Subcutaneous adipose tissue (tissue), 4 donors: ENCODE data around the gene CREB3L2. TPM values are rescaled to one million over a fixed set of nuclear protein-coding genes. Genes with fewer than 3 reads are reported as not detected.

ENCODE experiments used
- CTCF ChIP-seq: fragments of 450-650 bp; IDR thresholded peaks from one replicate; pipeline ENCODE4 v1.5.1; 2016; ENCODE audit warnings: low read depth, mild to moderate bottlenecking, control low read depth, antibody characterized with exemption, moderate library complexity
- total RNA-seq, 4 donors: library from RNA; depleted of rRNA; stranded (reverse); fragments of >200 nt; gene quantifications; one replicate each; pipeline ENCODE4 v1.1.0, GENCODE V29; 2016

Gene CREB3L2
- total RNA-seq, 4 donors from 2014 or later = 26.9 to 78.4 (median 30.8) TPM

GRCh38 chr7:137844677-137845425 lies 157.0 kb downstream of the CREB3L2 start:
- no peak for TF ChIP-seq CTCF

GRCh38 chr7:137839903-137840779 lies 161.7 kb downstream of the CREB3L2 start:
- TF ChIP-seq CTCF = no peak

- TF ChIP-seq CTCF = no peak
Observed at GRCh38 chr7:137838706-137839315, 163.1 kb downstream of the CREB3L2 start.

GRCh38 chr7:137836541-137836940 lies 165.3 kb downstream of the CREB3L2 start:
- TF ChIP-seq CTCF = no peak

- no peak for TF ChIP-seq CTCF
Observed at GRCh38 chr7:137836113-137836509, 165.8 kb downstream of the CREB3L2 start.

GRCh38 chr7:137835486-137836112 lies 166.3 kb downstream of the CREB3L2 start:
- TF ChIP-seq CTCF = no peak
